Measurements from ENCODE around the gene MEGF6.

MEGF6 gene

DNA sequence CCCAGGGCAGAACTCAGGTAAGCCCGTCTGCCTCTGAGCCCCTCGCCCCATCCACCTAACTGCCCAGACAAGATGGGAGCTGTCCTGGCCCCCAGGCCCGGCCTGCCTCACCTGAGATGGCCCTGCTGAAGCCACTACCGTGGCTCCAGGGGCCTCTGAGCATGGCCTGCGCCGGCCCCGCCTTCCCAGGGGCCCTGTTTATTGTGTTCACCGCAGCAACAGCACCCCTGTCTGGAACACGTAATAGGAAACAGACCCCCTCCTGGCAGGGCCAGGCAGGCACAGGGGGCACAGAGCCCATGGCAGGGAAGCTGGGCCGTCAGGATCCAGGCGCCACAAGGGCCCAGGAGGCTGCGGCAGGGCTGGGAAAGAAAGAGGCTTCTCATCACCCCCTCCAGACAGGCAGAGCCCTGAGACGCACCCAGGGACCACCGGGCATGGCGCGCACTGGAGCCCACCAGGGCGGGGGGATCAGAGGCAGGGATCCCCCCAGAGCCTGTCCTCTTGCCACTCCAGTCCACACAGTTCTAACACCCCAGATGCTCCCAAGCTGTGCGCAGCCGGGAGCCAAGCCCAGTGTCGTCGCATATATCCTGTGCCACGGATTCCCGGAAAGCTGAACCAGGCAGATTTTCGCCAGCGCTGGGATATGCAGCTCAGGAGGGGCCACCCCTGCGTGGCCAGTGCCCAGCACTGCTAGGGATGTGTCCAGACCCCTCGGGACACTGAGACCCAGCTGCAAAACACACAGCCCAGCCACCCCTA lies 94.2 kb downstream of the MEGF6 start:
- DNase-seq = no peak

DNA sequence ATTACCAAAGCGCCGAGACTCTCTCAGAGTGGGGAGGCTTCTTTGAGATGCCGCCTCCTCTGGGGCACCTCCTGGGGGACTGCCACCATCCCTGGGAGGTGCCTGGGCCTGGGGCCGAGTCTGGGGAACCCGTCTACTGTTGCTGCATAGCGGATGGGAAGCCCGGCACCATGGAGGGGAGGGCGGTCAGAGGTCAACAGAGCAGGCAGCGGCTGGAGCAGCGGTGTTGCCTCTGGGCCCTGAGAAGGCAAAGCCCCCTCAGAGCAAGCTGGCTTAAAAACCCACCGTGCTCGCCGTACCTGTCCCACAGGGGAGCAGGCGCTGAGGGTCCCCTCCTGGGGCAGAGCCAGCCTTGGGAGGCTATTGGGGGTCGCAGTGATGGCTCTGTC lies 94.8 kb downstream of the MEGF6 start:
- no peak for DNase-seq

DNA sequence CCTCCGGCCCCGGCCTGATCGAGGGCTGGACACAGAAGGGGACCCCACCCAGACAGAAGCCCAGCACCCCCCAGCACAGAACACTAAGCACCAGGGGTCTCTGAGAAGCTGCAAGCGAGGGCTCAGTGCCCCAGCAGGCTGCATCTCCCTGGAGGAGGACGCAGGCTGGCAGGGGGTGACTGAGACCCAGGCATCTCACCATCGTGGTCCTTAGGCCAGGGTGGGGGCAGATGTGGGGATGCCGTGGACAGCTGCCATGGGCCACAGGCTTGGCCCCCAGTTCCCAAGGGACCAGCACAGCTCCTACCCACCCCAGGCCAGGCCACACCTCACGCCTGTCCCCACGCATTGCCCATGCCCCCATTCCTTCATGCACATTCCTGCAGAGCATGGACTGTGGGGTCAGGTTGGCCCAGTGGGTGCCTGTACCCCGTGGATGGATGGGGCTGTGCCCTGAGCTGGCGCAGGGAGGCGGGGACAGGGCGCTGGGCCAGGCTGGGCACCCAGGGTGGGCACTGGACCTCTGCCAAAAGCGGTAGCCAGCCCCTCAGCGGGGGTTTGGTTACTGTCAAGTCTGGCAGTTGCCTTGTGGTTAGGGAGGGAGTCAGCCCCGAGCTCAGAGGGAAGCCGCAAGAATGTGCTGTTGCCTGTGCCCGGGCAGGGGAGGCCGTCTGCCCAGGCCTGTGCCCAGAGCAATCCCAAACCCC lies 95.4 kb downstream of the MEGF6 start:
- DNase-seq = no peak

DNA sequence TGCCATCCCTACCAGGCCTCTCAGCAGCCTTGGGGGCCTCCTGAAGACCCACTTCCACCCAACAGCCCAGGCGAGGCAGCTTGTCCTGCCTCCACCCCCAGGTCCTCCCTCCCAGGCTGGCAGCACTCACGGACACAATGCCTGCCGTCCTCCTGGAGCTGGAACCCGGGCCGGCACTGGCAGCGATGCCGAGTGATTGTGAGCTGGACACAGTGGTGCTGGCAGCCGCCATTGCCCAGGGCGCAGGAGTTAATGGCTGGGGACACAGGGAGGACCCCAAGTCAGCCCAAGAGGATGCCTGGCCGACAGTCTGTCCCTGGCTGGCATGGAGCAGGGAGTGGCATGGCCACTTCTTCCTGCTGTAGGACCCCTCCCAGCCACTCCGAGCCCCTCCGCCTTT lies 96.0 kb downstream of the MEGF6 start:
- no peak for DNase-seq

DNA sequence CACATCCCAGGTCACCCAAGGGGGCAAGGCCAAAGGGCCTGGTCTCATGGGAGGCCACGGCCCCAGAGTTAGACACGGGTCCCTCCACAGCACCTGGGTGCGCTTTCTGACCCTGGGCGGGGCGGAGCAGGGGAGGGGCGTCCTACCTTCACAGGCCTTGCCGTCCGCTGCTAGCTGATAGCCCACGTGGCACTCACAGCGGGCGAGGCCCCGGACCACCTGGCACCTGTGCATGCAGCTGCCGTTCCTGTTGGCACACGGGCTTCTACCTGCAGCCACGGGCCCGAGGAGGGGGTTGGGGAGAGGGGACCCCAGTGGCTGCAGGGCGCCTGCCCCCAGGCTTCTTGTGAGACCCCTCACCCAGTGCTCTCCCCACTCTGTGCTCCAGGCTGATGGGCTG lies 96.9 kb downstream of the MEGF6 start:
- DNase-seq = no peak

DNA sequence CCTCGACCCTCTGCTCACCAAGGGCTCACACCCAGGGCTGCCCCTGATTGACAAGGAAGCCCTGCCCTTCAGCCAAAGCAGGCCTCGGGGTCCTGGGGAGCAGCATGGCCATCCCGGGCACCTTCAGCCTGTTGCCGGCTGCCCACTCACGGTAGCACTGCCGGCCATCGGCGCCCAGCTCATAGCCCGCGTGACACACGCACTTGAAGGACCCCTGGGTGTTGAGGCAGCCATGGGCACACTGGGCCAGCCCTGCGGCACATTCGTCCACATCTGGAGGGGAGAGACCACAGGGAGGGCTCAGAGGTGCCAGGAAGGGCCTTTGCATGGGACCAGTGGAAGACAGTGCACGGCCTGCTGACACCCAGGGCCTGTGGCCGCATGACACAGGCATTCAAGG lies 99.5 kb downstream of the MEGF6 start:
- no peak for DNase-seq

DNA sequence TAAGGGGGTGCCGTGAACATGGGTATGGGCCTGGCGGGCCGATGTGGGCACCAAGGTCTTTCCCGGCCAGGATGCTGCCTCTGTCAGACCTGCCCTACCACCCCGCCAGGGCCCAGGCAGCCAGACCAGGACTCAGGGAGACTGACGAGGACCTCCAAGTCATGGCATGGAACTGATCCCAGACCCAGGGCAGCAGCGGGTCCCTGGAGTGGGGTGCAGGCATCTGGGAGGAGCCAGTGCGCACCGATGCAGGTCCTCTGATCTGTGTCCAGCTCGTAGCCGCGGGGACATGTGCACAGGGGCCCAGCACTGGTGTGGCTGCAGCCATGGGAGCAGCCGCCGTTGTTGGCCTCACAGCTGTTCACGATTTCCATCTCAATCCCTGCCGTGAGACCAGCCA lies 100.0 kb downstream of the MEGF6 start:
- DNase-seq = no peak

DNA sequence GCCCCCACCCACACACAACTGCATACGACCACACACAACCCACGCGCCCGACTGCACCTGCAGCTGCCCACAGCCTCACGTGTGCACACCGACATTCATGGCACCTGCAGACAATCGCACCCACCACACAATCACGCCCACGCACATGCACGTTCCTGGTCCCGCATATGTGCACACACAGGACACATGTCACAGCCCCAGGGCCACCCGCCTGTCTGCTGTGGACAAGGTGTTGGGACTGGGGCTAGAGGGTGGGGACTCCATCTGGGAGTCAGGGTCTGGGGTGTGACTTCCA lies 100.4 kb downstream of the MEGF6 start:
- DNase-seq = no peak

DNA sequence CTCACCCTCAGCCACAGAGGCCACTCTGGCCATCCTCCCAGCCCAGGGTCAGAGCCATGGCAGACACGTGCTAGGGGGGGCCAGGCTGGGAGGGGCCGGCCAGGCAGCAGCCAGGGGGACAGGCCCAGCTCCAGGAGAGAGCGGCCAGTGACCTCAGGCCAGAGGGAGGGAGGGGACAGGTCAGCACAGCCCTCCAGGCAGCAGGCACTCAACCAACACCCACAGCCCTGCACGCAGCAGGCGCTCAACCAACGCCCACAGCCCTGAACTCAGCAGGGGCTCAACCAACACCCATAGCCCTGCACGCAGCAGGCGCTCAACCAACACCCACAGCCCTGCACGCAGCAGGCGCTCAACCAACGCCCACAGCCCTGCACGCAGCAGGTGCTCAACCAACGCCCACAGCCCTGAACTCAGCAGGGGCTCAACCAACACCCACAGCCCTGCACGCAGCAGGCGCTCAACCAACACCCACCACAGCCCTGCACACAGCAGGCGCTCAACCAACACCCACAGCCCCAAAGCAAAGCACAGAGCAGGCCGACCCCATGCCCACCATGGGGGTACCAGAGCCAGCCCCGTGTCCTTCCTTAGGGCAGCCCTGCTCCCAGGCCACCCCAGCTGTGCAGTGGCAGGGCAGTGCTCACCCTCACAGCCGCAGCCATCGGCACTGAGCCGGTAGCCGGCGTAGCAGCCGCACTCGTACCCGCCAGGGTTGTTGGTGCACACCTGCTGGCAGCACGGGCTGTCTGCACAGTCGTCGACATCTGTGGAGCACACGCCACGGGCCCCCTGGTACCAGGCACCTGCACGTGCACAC lies 101.0 kb downstream of the MEGF6 start:
- no peak for DNase-seq

DNA sequence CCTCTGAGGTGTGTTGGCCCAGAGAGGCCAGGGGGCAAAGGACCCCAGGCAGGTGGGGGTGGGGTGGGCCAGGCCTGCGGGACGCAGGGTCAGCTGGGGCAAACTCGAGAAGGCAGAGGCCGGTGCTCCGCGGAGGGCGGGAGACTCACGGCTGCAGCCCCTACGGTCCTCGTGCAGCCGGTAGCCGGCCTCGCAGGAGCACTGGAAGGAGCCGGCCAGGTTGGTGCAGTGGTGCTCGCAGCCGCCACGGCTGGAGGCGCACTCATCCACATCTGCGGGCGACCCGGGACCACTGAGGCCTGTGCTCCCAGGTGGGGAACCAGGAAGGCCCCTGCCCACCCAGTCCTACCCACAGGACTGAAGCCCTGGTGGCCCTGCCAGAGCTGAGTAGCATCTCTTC lies 101.6 kb downstream of the MEGF6 start:
- no peak for DNase-seq

DNA sequence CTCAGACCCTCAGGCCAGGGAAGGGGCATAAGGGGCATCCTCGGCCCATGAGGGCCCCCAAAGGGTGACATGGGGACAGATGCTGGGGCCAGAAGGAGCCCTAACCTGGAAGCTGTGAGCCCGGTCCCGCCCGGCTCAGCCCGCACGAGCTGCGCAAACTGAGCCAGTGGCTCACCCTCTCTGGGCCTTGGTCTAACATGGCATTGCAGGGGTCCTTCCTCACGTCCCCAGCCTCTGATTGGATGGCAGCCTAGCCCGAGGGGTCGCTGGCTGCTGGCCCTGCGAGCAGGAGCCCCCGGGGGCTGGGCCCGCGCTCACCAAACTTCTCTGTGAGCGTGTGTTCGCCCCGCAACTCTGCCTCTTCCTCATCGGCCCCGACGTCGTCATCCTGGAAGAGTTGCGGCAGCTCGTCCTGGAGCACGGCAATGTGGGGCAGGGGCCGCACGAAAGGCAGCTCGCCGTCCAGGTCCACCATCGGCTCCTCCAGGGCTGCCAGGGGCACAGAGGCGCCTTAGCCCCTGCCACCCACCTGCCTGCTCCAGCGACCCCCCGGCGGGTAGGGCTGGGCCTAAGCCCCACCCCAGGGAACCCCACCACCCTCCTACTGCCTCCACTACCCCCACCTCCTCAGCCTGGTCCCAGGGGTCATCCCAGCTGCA lies 102.4 kb downstream of the MEGF6 start:
- no peak for DNase-seq

DNA sequence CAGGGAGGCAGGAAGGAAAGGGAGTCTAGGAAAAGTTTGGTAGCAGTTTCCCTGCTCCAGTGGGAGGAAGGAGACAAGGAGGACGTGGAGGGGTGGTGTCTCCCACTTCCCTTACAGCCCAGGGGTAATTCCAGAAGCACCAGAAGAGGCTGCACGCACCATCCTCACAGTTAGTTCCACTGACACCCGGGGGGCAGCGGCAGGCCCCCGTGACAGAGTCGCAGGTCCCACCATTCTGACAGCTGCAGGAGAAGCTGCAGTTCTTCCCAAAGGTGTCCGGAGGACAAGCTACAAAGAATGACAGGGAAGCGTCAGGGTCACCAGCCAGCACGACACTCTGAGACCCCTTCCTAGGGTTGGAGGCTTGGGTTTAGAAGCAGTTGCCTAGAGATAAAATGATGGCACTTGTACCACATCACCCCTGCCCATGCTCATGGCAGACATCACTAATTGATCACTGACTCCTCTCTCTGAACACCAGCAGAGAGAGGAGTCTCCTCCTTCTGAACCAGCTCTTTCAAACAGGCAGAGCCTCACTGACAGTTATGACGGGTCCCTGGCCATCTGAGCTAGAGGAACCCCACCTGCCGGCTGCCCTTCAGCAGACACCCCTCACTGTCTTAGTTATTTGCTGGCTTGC lies 103.6 kb downstream of the MEGF6 start:
- no peak for DNase-seq

DNA sequence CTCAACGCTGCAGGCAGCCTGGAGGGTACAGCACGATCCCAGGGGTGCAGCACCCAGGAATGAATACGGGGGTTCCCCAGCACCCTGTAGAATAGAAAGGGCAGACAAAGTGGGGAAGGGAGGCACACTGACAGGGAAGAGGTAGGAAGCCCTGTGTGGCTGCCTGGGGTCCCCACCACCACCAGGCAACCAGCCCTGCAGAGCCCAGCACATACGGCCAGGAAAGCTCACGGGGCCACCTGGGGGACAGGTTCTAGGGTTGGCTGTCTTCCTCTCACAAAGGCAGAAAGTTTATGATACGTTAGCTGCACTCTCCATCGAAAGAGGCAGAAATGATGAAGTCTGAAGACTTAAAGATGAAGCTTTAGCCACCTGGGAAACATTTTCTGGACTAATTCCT lies 104.4 kb downstream of the MEGF6 start:
- no peak for DNase-seq

DNA sequence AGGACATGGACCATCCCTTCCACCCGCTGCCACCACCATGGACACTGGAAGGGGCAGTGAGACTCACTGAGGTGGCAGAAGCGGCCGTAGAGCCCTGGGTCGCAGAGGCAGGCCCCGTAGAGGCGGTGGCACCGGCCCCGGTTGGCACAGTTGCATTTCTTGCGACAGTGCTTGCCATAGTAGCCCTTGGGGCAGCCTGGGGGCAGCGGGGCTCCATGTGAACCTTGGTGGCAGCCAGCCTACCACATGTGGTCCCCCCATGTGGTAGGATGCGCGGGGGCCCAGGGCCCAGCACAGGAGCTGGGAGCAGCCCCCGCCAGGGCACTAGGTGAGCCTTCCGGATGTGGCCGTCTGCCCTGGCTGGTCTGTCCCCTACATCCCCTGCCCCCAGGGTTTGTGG lies 105.3 kb downstream of the MEGF6 start:
- DNase-seq = no peak

DNA sequence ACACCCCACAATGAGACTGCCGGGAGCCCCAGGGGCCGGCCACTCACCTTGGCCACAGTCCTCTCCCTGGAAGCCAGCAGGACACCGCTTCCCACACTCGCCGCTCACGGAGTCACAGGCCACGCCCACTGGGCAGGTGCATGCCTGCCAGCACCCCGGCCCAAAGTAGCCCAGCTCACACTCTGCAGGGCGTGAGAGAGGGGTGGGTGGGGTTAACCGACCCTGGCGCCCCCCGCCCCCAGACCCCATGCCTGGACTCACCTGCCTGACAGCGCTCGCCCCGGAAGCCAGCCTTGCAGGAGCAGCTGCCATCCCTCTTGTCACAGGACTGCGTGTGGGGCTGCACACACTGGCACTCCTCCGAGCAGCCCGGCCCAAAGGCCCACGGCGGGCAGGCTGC lies 106.1 kb downstream of the MEGF6 start:
- DNase-seq = no peak

DNA sequence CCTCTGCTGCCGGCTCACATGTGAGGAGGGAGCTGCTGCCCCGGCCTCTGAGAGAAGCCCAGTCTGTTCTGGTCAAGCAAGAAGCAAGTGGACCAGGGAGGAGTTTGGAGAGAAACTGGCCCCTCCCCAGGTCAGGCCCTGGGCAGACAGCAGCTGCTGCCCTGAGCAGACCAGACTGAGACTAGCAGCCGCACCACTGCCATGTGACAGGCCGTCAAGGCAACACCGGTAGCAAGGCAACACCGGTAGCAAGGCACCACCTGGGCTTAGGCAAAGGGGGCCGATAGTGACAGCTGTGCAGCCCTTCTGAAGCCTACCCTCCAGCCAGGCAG lies 106.5 kb downstream of the MEGF6 start:
- no peak for DNase-seq

DNA sequence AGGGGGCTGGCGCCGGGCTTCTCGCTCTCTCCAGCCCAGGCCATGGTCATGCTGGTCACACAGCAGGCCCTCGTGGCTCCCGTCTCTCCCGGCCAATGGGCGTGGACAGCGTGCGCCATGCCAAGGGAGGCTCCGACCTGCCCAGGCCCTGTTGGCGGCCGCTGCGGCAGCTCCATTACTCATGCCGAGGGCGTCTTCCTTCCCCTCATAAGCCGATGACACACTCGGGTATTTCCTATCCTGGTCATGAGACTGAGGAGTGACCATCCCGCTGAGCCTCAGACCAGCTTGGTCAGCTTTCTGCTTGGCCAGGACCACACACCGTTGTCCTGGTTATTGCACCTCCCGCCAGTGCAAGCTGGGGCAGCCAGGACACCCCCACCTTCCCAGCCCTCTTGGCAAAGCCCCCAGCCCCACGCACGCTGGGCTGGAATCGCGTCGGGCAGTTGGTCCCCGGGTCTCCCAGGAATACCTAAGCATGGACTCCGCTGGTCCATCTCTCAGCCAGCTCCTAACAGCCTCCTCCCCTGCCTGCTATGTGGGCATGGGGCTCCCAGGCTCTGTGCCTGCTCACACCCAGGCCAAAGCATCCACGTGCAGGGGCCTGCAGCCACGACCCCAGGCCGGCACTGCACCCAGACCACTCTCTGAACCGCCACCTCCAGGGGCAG lies 107.0 kb downstream of the MEGF6 start:
- no peak for DNase-seq

DNA sequence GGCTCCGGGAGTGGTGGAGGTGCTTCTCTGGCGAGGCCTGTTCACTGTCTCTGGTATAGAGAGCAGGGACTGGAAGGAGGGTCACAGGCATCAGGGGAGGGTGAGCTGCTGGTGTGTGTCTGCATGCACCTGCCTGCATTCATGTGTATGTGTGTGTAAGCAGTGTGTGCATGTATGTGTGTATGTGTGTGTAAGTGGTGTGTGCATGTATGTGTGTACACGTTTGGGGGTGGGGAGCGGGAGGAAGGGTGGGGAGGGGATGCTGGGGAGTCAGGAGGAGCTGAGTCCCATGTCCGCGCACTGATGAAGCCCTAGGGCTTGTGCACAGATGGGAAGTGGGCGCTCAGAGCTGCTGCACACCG lies 107.8 kb downstream of the MEGF6 start:
- no peak for DNase-seq

DNA sequence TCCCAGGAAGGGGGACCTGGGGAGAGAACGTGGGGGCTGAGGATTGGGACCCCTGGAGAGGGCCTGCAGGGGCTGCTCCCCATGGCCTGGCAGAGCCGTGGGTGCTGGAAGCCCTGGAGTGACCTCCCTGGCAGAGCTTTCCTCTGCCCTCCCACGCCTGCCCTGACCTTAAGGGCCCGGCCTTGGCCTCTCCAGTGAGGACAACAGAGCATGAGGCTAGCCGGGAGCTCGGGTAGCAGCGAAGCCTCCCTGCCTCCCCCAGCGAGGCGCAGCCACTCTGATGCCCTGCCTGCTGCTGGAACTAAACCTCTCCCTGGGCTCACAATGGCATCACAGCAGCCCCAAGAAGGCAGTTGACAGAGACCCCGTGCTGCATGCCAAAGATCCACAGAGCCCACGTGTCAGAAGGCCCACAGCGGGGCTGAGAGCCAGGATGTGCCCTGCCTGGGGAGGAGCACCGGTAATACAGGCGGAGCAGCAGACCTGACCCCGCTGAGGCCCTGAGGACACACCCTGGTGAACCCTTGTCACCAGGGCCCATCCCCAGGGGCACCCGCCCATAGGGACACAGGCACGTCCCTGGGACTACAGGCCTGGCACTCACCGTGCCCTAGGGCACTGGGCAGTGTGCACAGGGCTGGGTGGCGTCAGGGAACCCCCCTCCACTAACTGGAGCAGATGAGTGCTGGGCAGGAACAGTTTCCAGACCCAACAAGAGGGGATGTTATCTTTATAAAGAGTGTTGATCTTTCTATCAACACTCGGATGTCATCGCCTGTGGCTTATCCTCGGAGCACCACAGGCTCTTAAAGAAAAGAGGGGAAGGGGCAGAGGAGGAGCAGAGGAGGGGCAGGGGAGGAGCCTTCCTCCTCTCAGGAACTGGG lies 108.4 kb downstream of the MEGF6 start:
- DNase-seq = no peak

DNA sequence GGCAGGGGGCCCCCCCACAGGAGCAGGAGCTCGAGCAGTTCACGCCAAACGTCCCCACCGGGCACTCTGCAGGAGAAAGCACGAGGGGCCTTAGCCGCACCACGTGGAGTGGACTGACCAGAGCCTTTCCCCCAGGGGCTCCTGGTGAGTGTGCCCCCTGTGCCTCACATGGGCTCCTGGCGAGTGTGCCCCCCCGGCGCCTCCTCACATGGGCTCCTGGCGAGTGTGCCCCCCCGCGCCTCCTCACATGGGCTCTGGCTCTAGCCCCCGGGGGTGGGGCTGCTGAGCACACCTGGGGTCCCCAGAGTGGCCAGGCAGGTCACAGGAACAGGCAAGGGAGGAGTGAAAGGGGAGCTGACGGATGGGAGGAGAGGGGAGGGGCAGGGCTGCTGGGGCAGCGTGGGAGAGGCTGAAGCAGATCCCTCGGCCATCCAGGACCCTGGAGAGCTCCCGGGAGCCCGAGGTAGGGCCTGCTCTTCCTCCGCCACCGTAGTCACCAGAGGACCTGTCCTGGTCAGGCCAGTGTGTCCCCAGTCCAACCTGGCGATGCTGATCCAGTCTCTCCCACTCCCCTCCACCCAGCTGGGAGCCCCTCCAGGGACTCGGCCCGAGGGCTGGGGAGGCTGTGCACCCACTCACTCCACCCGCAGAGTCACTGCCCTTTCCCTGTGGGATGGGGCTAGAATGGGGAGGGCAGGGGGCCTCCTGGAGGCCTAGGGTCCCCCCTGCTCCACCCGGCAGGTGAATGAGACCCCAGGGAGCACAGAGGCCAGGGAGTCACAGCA lies 109.3 kb downstream of the MEGF6 start:
- no peak for DNase-seq

DNA sequence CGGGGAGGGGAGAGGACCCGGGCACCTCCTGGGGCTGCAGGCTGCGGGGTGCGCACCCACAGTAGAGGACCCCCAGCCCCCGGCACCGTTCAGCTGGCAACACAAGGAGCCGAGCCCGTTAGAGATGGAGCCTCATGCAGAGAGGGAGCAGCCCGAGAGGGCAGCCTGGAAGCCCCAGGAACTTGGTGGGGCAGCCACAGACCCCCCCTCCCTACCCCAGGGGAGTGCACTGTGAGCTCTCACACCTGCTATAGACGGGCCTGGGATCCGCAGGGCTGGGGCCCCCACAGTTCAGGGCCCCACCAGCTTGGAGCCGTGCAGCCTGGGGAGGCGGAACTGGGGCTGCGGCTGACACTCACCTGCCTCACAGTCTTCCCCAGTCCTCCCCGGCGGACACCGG lies 109.9 kb downstream of the MEGF6 start:
- no peak for DNase-seq

Data from CD4-positive, alpha-beta T cell treated with Interleukin-10 for 1 hour (primary cell).